Kidney epithelial cell (primary cell): Measurements from ENCODE around the gene RASIP1. TPM values are rescaled to one million over a fixed set of nuclear protein-coding genes. Genes with fewer than 3 reads are reported as not detected.
A peak's percentile ranks its signal among the peaks of the same experiment; 100 is the strongest.
"Not testable (repeated sequence)": the region's sequence is repeated elsewhere in the genome, so short reads cannot be mapped to it uniquely, and the experiment has no call there.

Experiments used
- DNase-seq: peaks from one replicate; pipeline ENCODE4 v3.0.0-alpha.2; 2010; ENCODE audit warnings: low read depth
- H3K27me3 ChIP-seq: 2 replicates; pipeline ENCODE4 v1.6.0; 2011; ENCODE audit warnings: low read length; ENCODE audit not compliant: control insufficient read depth, insufficient read depth
- H3K36me3 ChIP-seq: 2 replicates; pipeline ENCODE4 v1.5.1; 2011; ENCODE audit warnings: low read length; ENCODE audit not compliant: control insufficient read depth, insufficient read depth
- H3K4me3 ChIP-seq: 2 replicates; pipeline ENCODE4 v1.5.1; 2011; ENCODE audit warnings: low read depth, mild to moderate bottlenecking, control low read depth, low read length
- CTCF ChIP-seq: IDR thresholded peaks from 2 replicates; pipeline ENCODE4 v1.5.1; 2011; ENCODE audit warnings: mild to moderate bottlenecking, moderate library complexity, low read length, control low read depth, inconsistent platforms; ENCODE audit not compliant: insufficient read depth, poor library complexity, severe bottlenecking
- total RNA-seq: library from RNA; depleted of rRNA; stranded (reverse); fragments of >200 nt; gene quantifications from 2 replicates; pipeline ENCODE4 v1.2.3, GENCODE V29; 2015

Gene RASIP1
- total RNA-seq, 1 donor from 2014 or later = 3.8 TPM

- peak; percentile 96 for DNase-seq
- no peak overlapping the region for H3K4me3 ChIP-seq
- no peaks in the 10 kb centered on the region for H3K36me3 ChIP-seq
- TF ChIP-seq CTCF = no peak
- H3K27me3 ChIP-seq = peaks cover 7% of the 10 kb centered on the region
These were observed 59.3 kb downstream of the RASIP1 start for GRCh38 chr19:48681127-48681470.

- peaks cover 9% of the 10 kb centered on the region for H3K27me3 ChIP-seq
- H3K36me3 ChIP-seq = no peaks in the 10 kb centered on the region
- no peak for DNase-seq
- TF ChIP-seq CTCF = no peak
- no peak overlapping the region for H3K4me3 ChIP-seq
These were observed 59.8 kb downstream of the RASIP1 start for GRCh38 chr19:48680436-48681126.

- peaks cover 10% of the 10 kb centered on the region for H3K27me3 ChIP-seq
- not testable (repeated sequence) for H3K4me3 ChIP-seq, DNase-seq, H3K36me3 ChIP-seq
These were observed 60.4 kb downstream of the RASIP1 start for GRCh38 chr19:48680006-48680405.

GRCh38 chr19:48678201-48678600 lies 62.2 kb downstream of the RASIP1 start:
- Histone ChIP-seq H3K27me3 (peaks cover 10% of the 10 kb centered on the region), H3K36me3 (no peaks in the 10 kb centered on the region), H3K4me3 (no peak overlapping the region)
- TF ChIP-seq CTCF = no peak
- no peak for DNase-seq

GRCh38 chr19:48676887-48677286 lies 63.5 kb downstream of the RASIP1 start:
- DNase-seq = no peak
- no peaks in the 10 kb centered on the region for H3K36me3 ChIP-seq
- H3K27me3 ChIP-seq = peaks cover 10% of the 10 kb centered on the region
- TF ChIP-seq CTCF = no peak
- no peak overlapping the region for H3K4me3 ChIP-seq

GRCh38 chr19:48676487-48676886 lies 63.9 kb downstream of the RASIP1 start:
- TF ChIP-seq CTCF = no peak
- no peak for DNase-seq

More at GRCh38 chr19:48676487-48676886, 63.9 kb downstream of the RASIP1 start:
- Histone ChIP-seq H3K36me3 (no peaks in the 10 kb centered on the region), H3K27me3 (peaks cover 10% of the 10 kb centered on the region), H3K4me3 (no peak overlapping the region)
